Pancreas (tissue), 10 donors: ENCODE data around the gene GPR183. TPM values are rescaled to one million over a fixed set of nuclear protein-coding genes. Genes with fewer than 3 reads are reported as not detected.

ENCODE experiments used
- ATAC-seq, 4 donors: fragments of 200-7000 bp; cut with Tn5 transposase; one replicate each; pipeline versions ENCODE4 v1.8.0 to v1.9.1; 2020; ENCODE audit warnings: mild to moderate bottlenecking in 4 of 4, moderate library complexity in 4 of 4
- DNase-seq, 6 donors: peaks; one replicate each; pipeline ENCODE4 v3.0.0-alpha.2; 2020
- FAIRE-seq: peaks from 2 replicates; lab custom pipeline; 2012; peaks lifted over from hg19 to GRCh38; lab: Jason Lieb, UNC
- H3K27ac ChIP-seq, 4 donors: fragments of 200-600 bp; sonication (generic); 1 replicate in 3 of 4; 2 replicates in 1 of 4; pipeline versions ENCODE4 v1.5.0 to v1.8.0; 2020
- H3K27me3 ChIP-seq, 4 donors: fragments of 200-600 bp; one replicate each; pipeline ENCODE4 v1.8.0; 2021
- H3K36me3 ChIP-seq, 3 donors: fragments of 200-600 bp; sonication (generic) in 1 of 3; one replicate each; pipeline versions ENCODE4 v1.5.0 to v1.8.0; 2020 to 2021
- H3K4me1 ChIP-seq, 3 donors: fragments of 200-600 bp; one replicate each; pipeline ENCODE4 v1.8.0; 2021
- H3K4me3 ChIP-seq, 4 donors: fragments of 200-600 bp; sonication (generic) in 2 of 4; one replicate each; pipeline versions ENCODE4 v1.5.0 to v1.8.0; 2020 to 2021
- H3K9me3 ChIP-seq, 4 donors: fragments of 200-600 bp; one replicate each; pipeline ENCODE4 v1.8.0; 2021
- CTCF ChIP-seq, 4 donors: fragments of 200-600 bp; sonication (generic) in 3 of 4; IDR thresholded peaks; one replicate each; pipeline versions ENCODE4 v1.5.0 to v1.8.0; 2021; ENCODE audit warnings: antibody characterized with exemption in 4 of 4
- WGBS, 2 donors: extraction: QIAGEN DNeasy Blood & Tissue Kit; methylation state at CpG; one replicate each; pipeline ENCODE4 v1.1.7; 2013; 5-methylcytosine and 5-hydroxymethylcytosine counted together
- intact Hi-C, 3 donors: fragments of 100-400 bp; cut with DNase I; formaldehyde crosslinking; loops; one replicate each; pipeline versions ENCODE4 v1.11.1 to v1.14.2; 2022
- polyA plus RNA-seq, 2 donors: library from polyadenylated mRNA; stranded (reverse); fragments of 200-250 nt; gene quantifications; one replicate each; pipeline ENCODE4 v1.2.3, GENCODE V29; 2013
- total RNA-seq, 6 donors: library from RNA; stranded (reverse); fragmentation: NEBNext Ultra II Directional in 4 of 6; extraction: Animal tissue kit (Norgen Biotek cat#: 25700) in 4 of 6; gene quantifications; one replicate each; pipeline versions ENCODE4 v1.2.1 to v1.2.4, GENCODE V29; 2021 to 2023
- donor health status: healthy with polysubstance abuse.
- donor health status: DM: no; HTN: no; CAD: no; lungs with moderate emphysema.
- donor health status: DM: no; HTN: no; CAD: no.
- donor health status: control.
- donor health status: control.
- donor health status: Bipolar disorder and iron deficiency.
- donor health status: DM: yes; HTN: yes; CAD: no.
- donor health status: DM: no; HTN: no; CAD: no.
- donor health status: DM: no; HTN: no; CAD: no.
- donor health status: DM: yes; HTN: yes; CAD: no.

The GPR183 gene
- total and polyA plus RNA-seq, 8 donors: 0.23 to 3.5 (median 0.97) TPM

- intact Hi-C loops: no loop called here
- TF ChIP-seq CTCF (IDR thresholded peaks at IDR 0.05): no peak
- no peak for DNase-seq
- H3K4me3 ChIP-seq: no peak overlapping the region
- FAIRE-seq: no peak
- no peak for ATAC-seq
- 87 to 92% methylated on average over 4 of the region's 4 CpGs for WGBS, 2 donors
- H3K9me3 ChIP-seq: no peaks in the 10 kb centered on the region
- no peak overlapping the region for H3K27ac ChIP-seq
- no peaks in the 10 kb centered on the region for H3K36me3 ChIP-seq
- no peaks in the 10 kb centered on the region for H3K4me1 ChIP-seq
- H3K27me3 ChIP-seq: no peaks in the 10 kb centered on the region
These were observed 7.8 kb downstream of the GPR183 start for GRCh38 chr13:99299256-99299919.

GRCh38 chr13:99298056-99298455 lies 9.1 kb downstream of the GPR183 start:
- no peak for ATAC-seq
- DNase-seq: no peak
- 88% methylated on average over 2 of the region's 2 CpGs for WGBS, 2 donors
- intact Hi-C loops: no loop called here
- Histone ChIP-seq H3K4me3 (no peak overlapping the region), H3K27ac (no peak overlapping the region), H3K36me3 (no peaks in the 10 kb centered on the region), H3K27me3 (no peaks in the 10 kb centered on the region), H3K4me1 (no peaks in the 10 kb centered on the region), H3K9me3 (no peaks in the 10 kb centered on the region)
- no peak for FAIRE-seq
- no peak for TF ChIP-seq CTCF (IDR thresholded peaks at IDR 0.05)

- ATAC-seq (no peak), DNase-seq (no peak), FAIRE-seq (no peak)
- no peak for TF ChIP-seq CTCF (IDR thresholded peaks at IDR 0.05)
- Histone ChIP-seq H3K36me3 (no peaks in the 10 kb centered on the region), H3K9me3 (no peaks in the 10 kb centered on the region), H3K27me3 (no peaks in the 10 kb centered on the region), H3K4me1 (no peaks in the 10 kb centered on the region), H3K4me3 (no peak overlapping the region), H3K27ac (no peak overlapping the region)
- intact Hi-C loops: no loop called here
These were observed 9.9 kb downstream of the GPR183 start for GRCh38 chr13:99297331-99297730.

- H3K27ac ChIP-seq: no peak overlapping the region
- 87 to 94% methylated on average over 4 of the region's 4 CpGs for WGBS, 2 donors
- ATAC-seq (peak in 1 of 4 donors; percentile 27), DNase-seq (no peak), FAIRE-seq (no peak)
- TF ChIP-seq CTCF (IDR thresholded peaks at IDR 0.05): no peak
- intact Hi-C loops: no loop called here
- no peaks in the 10 kb centered on the region for H3K9me3 ChIP-seq
- no peaks in the 10 kb centered on the region for H3K27me3 ChIP-seq
- no peak overlapping the region for H3K4me3 ChIP-seq
- no peaks in the 10 kb centered on the region for H3K36me3 ChIP-seq
- H3K4me1 ChIP-seq: no peaks in the 10 kb centered on the region
These were observed 10.8 kb downstream of the GPR183 start for GRCh38 chr13:99296398-99296797.

GRCh38 chr13:99295488-99296252 lies 11.5 kb downstream of the GPR183 start:
- Histone ChIP-seq H3K9me3 (no peaks in the 10 kb centered on the region), H3K4me3 (no peak overlapping the region), H3K27ac (no peak overlapping the region), H3K36me3 (no peaks in the 10 kb centered on the region), H3K27me3 (no peaks in the 10 kb centered on the region), H3K4me1 (no peaks in the 10 kb centered on the region)
- no peak for FAIRE-seq
- ATAC-seq: no peak
- intact Hi-C loops: no loop called here
- 94 to 96% methylated on average over 12 of the region's 12 CpGs for WGBS, 2 donors
- no peak for TF ChIP-seq CTCF (IDR thresholded peaks at IDR 0.05)
- no peak for DNase-seq
